Measurements from ENCODE around the gene SART3. TPM values are rescaled to one million over a fixed set of nuclear protein-coding genes. Genes with fewer than 3 reads are reported as not detected.

SART3 gene
- total RNA-seq, 2 experiments from 2014 or later, result 81.2 to 99.7 TPM

- Mint-ChIP-seq H3K27ac (no peak overlapping the region), H3K27me3 (peaks cover 3% of the 10 kb centered on the region), H3K4me1 (peaks cover 85% of the 10 kb centered on the region), H3K9me3 (ENCODE audit: low read depth) (no peaks in the 10 kb centered on the region), H3K36me3 (peaks cover 31% of the 10 kb centered on the region), H3K4me3 (no peak overlapping the region)
- no peak for ATAC-seq
- CTCF ChIA-PET, result interaction anchor here (0.6 to 16.9 kb wide), 11 partner anchors 9 to 380 kb away, joined by 3 to 382 read pairs (median 6); partner anchors contain the start of genes ISCU and SELPLG
- no peak for DNase-seq
These were observed 10.0 kb upstream of the SART3 start for GRCh38 chr12:108570743-108571608.

DNA sequence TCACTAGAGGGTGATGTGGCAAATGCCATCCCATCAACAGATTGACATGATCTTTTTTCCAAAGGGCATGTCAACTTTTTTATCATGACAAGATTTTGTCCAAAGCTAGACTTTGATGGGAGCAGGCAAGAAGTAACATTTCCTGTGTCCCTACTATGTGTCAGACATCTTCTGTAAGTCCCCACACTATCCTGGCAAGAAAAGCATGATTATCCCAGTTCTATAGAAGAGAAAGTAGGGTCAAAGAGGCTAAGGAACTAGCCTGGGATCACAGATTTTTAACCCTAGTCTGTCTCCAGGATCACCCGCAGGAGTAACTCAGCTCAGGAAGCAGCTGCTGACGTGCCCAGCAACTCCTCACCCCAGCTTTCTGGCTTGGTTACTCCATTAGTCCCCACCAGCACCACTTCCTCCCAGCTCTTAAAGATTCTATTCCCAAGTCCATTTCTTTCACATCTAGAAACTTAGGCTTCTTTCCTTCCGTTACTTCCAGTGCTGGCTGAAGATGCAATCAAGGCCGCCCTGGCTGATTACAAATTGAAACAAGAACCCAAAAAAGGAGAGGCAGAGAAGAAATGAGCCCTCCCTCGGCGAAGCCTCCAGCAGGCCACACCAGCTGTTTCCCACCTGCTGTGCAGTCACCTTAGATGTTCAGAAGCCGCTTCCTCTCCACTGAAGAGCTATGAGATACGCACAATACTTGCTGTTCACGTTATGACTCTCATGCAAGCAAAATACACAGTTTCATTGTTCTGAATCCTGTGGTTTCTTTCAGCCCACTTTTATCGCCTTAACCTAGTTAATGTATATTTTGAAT, 7.6 kb upstream of the SART3 start:
- Mint-ChIP-seq H3K27me3 (no peaks in the 10 kb centered on the region), H3K27ac (peak overlapping the region; percentile 98), H3K9me3 (ENCODE audit: low read depth) (no peaks in the 10 kb centered on the region), H3K4me3 (peak overlapping the region; percentile 65), H3K4me1 (peaks cover 91% of the 10 kb centered on the region), H3K36me3 (peaks cover 47% of the 10 kb centered on the region)
- ATAC-seq (peak; percentile 94), DNase-seq (peak; percentile 92)
- CTCF ChIA-PET, result interaction anchor here (0.8 to 16.9 kb wide), 14 partner anchors 7 to 524 kb away, joined by 3 to 382 read pairs (median 4); partner anchors contain the start of genes ALKBH2, SART3 and SELPLG

GRCh38 chr12:108567406-108568337, 6.7 kb upstream of the SART3 start:
- H3K9me3 Mint-ChIP-seq (ENCODE audit: low read depth), result no peaks in the 10 kb centered on the region
- DNase-seq, result no peak
- CTCF ChIA-PET, result interaction anchor here (0.8 to 16.9 kb wide), 12 partner anchors 50 to 526 kb away, joined by 3 to 382 read pairs (median 3); partner anchors contain the start of genes ALKBH2 and SELPLG
- H3K4me1 Mint-ChIP-seq, result peaks cover 87% of the 10 kb centered on the region
- peak overlapping the region; percentile 98 for H3K27ac Mint-ChIP-seq
- no peaks in the 10 kb centered on the region for H3K27me3 Mint-ChIP-seq
- H3K4me3 Mint-ChIP-seq, result peak overlapping the region; percentile 65
- H3K36me3 Mint-ChIP-seq, result peaks cover 47% of the 10 kb centered on the region
- no peak for ATAC-seq

DNA sequence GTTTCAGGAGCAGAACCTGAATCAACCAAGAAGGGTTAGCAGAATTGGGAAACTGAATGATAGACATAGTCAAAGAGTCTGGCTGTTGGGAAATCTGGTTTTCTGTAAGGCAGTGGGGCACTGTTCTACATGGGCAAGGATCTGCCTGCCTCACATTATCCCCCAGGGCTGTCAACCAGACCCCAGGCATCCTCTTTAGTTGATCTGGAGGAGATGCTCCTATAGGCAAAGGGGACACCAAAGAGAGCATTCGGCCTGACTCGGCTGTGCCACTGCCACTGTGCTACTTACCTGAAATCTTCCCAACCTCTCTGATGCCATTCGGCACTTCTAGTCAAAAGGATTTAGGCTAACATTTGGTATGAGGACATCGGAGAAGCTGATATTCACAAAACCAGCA, 5.5 kb upstream of the SART3 start:
- no peak for DNase-seq
- no peaks in the 10 kb centered on the region for H3K9me3 Mint-ChIP-seq (ENCODE audit: low read depth)
- peaks cover 75% of the 10 kb centered on the region for H3K4me1 Mint-ChIP-seq
- H3K4me3 Mint-ChIP-seq, result no peak overlapping the region
- peaks cover 47% of the 10 kb centered on the region for H3K36me3 Mint-ChIP-seq
- no peaks in the 10 kb centered on the region for H3K27me3 Mint-ChIP-seq
- H3K27ac Mint-ChIP-seq, result peak overlapping the region; percentile 40
- CTCF ChIA-PET, result interaction anchor here (4.0 to 16.9 kb wide), 3 partner anchors 51 to 237 kb away, joined by 24 to 382 read pairs (median 32); partner anchors contain the start of gene SELPLG
- no peak for ATAC-seq

GRCh38 chr12:108565976-108566375, 5.0 kb upstream of the SART3 start:
- H3K27me3 Mint-ChIP-seq, result no peaks in the 10 kb centered on the region
- H3K9me3 Mint-ChIP-seq (ENCODE audit: low read depth), result no peaks in the 10 kb centered on the region
- H3K27ac Mint-ChIP-seq, result peak overlapping the region; percentile 30
- peaks cover 47% of the 10 kb centered on the region for H3K36me3 Mint-ChIP-seq
- H3K4me1 Mint-ChIP-seq, result peaks cover 71% of the 10 kb centered on the region
- CTCF ChIA-PET, result interaction anchor here (0.8 to 16.9 kb wide), 4 partner anchors 52 to 238 kb away, joined by 3 to 382 read pairs (median 28); partner anchors contain the start of gene SELPLG
- H3K4me3 Mint-ChIP-seq, result no peak overlapping the region
- ATAC-seq, result no peak
- DNase-seq, result peak; percentile 65

DNA sequence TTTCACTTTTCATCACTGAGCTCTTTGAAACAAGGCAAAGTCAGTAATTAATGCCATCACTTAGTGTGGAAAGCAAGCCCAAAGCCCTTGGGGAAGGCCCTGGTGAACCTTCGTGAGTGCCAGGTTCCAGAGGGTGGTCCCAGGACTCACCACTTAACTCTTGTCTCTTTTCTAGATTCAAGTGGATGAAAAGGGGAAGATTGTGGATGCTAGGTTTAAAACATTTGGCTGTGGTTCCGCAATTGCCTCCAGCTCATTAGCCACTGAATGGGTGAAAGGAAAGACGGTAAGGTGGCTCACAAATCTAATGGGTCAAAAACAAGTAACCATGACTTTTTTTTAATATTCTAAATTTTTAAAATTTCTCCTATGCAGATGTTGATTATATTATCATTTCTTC, 4.2 kb upstream of the SART3 start:
- H3K27me3 Mint-ChIP-seq, result no peaks in the 10 kb centered on the region
- peak overlapping the region; percentile 30 for H3K27ac Mint-ChIP-seq
- no peaks in the 10 kb centered on the region for H3K9me3 Mint-ChIP-seq (ENCODE audit: low read depth)
- ATAC-seq, result no peak
- H3K4me1 Mint-ChIP-seq, result peaks cover 65% of the 10 kb centered on the region
- CTCF ChIA-PET, result interaction anchor here (1.1 to 16.9 kb wide), 7 partner anchors 17 to 386 kb away, joined by 3 to 382 read pairs (median 8); partner anchors contain the start of gene SELPLG
- H3K4me3 Mint-ChIP-seq, result no peak overlapping the region
- H3K36me3 Mint-ChIP-seq, result peaks cover 45% of the 10 kb centered on the region
- DNase-seq, result peak; percentile 9

- H3K36me3 Mint-ChIP-seq, result peaks cover 47% of the 10 kb centered on the region
- H3K4me1 Mint-ChIP-seq, result peaks cover 67% of the 10 kb centered on the region
- ATAC-seq, result no peak
- no peak overlapping the region for H3K27ac Mint-ChIP-seq
- H3K9me3 Mint-ChIP-seq (ENCODE audit: low read depth), result no peaks in the 10 kb centered on the region
- CTCF ChIA-PET, result interaction anchor here (1.1 to 16.9 kb wide), 8 partner anchors 17 to 386 kb away, joined by 3 to 382 read pairs (median 7); partner anchors contain the start of gene SELPLG
- peak; percentile 23 for DNase-seq
- no peak overlapping the region for H3K4me3 Mint-ChIP-seq
- H3K27me3 Mint-ChIP-seq, result no peaks in the 10 kb centered on the region
These were observed 3.8 kb upstream of the SART3 start for GRCh38 chr12:108564724-108565123.

DNA sequence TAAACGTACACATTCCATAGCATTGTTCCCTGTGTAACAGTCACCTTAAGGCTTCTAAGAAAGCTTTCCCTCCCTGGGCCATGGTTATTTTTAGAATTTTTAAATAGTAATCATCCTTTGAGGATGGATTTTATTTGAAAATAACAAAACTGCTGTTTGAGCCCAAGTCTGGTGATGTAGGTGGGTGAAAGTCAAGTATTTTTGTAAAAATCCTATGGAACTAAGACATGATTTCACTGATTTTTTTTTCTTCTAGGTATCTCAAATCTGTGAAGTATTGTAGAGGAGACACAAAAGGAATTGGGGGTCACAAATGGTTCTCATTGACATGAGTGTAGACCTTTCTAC, 2.8 kb upstream of the SART3 start:
- peak overlapping the region; percentile 97 for H3K4me3 Mint-ChIP-seq
- no peak for ATAC-seq
- H3K27ac Mint-ChIP-seq, result peak overlapping the region; percentile 99
- peaks cover 66% of the 10 kb centered on the region for H3K4me1 Mint-ChIP-seq
- peaks cover 50% of the 10 kb centered on the region for H3K36me3 Mint-ChIP-seq
- no peaks in the 10 kb centered on the region for H3K9me3 Mint-ChIP-seq (ENCODE audit: low read depth)
- no peaks in the 10 kb centered on the region for H3K27me3 Mint-ChIP-seq
- CTCF ChIA-PET, result interaction anchor here (0.7 to 16.9 kb wide), 14 partner anchors 9 to 387 kb away, joined by 3 to 382 read pairs (median 3); partner anchors contain the start of gene SELPLG
- no peak for DNase-seq

DNA sequence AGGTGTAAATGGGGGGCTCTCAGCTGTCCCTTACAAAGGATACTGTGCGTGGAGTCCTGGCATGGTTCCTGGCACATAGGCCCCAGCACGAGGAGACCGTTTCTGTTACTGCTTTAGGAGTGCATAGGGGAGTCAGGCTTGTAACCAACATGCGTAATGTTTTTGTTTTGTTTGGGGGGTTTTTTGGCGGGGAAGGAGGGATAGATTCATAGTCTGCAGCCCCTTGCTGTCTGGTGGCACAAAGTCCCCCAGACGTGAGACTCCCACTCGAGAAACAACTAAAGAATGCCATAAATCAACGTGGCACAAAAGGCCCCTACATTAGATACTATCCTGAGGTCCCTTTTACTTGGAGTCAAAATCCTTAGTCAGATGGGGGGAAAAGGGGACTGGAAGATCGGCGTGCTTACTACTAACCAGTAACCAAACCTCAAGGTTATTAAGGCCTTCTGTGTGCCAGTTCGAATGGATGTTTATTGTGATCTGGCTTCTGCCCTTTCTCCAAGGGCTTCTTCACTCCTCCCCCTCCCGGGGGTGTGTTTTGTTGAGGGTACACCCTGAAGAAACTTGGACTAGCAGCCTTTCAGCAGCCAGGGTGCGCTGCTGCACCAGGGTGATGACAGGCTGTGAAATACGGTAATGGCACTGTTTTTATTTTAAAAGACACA, 2.3 kb upstream of the SART3 start:
- peak; percentile 62 for ATAC-seq
- Mint-ChIP-seq H3K36me3 (peaks cover 50% of the 10 kb centered on the region), H3K4me3 (peak overlapping the region; percentile 97), H3K27me3 (no peaks in the 10 kb centered on the region), H3K9me3 (ENCODE audit: low read depth) (no peaks in the 10 kb centered on the region), H3K4me1 (peaks cover 65% of the 10 kb centered on the region), H3K27ac (peak overlapping the region; percentile 99)
- DNase-seq, result peak; percentile 93
- CTCF ChIA-PET, result interaction anchor here (0.7 to 16.9 kb wide), 20 partner anchors 8 to 532 kb away, joined by 3 to 382 read pairs (median 4); partner anchors contain the start of genes ALKBH2 and SELPLG

DNA sequence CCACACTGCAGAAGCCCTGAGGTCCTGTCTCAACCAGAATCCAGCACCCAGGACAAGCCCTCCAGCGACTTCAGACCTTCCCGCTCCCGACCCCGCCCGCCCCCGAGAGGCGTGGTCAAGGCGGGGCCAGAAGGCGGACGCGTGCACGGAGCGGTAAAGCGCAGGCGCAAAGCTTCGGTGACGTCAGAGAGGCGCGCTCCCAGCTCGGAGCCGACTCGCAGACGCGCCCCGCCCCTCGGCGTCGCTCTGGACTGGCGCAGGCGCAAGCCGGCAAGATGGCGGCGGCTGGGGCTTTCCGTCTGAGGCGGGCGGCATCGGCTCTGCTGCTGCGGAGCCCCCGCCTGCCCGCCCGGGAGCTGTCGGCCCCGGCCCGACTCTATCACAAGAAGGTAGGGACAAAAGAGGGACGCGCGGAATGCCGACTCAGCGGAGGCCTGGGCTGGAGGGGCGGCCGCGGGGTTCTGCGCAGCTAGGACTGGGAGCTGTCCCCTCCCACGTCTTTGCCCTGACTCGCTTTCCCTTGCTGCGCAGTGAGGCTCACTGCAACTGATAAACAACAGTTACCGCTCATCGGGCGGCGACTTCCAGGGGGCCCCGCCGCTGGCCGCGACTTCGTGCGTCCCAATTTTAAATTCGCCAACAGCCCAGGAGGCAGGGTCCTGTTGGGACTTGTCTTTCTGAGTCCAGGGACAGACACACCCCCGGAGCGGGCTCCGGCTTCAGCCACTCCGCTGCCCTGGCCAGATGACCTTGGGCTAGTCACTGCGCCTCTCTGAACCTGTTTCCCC, 1.6 kb upstream of the SART3 start, which contains the start of gene ISCU:
TSS of gene ISCU (plus strand) at position 249 of the 788 bp plus-strand sequence. CDS start at position 276, 27 bp downstream.
- H3K4me1 Mint-ChIP-seq, result peaks cover 62% of the 10 kb centered on the region
- DNase-seq (peak; percentile 98), ATAC-seq (peak; percentile 75)
- CTCF ChIA-PET, result interaction anchor here (0.9 to 16.9 kb wide), 15 partner anchors 9 to 533 kb away, joined by 3 to 382 read pairs (median 6); partner anchors contain the start of genes ALKBH2, FICD and SELPLG
- H3K27ac Mint-ChIP-seq, result peak within 1 kb of the TSS; percentile 99
- H3K36me3 Mint-ChIP-seq, result peaks cover 48% of the 10 kb centered on the region
- H3K27me3 Mint-ChIP-seq, result no peaks in the 10 kb centered on the region
- peak within 1 kb of the TSS; percentile 97 for H3K4me3 Mint-ChIP-seq
- no peaks in the 10 kb centered on the region for H3K9me3 Mint-ChIP-seq (ENCODE audit: low read depth)

- Mint-ChIP-seq H3K4me1 (peaks cover 60% of the 10 kb centered on the region), H3K27ac (peak overlapping the region; percentile 99), H3K36me3 (peaks cover 45% of the 10 kb centered on the region), H3K4me3 (peak overlapping the region; percentile 97), H3K9me3 (ENCODE audit: low read depth) (no peaks in the 10 kb centered on the region), H3K27me3 (no peaks in the 10 kb centered on the region)
- DNase-seq (no peak), ATAC-seq (no peak)
- CTCF ChIA-PET, result interaction anchor here (0.9 to 16.9 kb wide), 16 partner anchors 8 to 534 kb away, joined by 3 to 382 read pairs (median 6); partner anchors contain the start of genes ALKBH2, FICD and SELPLG
These were observed 927 bp upstream of the SART3 start for GRCh38 chr12:108561852-108562347.

All from activated CD8-positive, alpha-beta memory T cell treated with anti-CD3 and anti-CD28 coated beads, Interleukin-2, amount 10 ng/mL, durations not matched to agents 7 days and 5 days (primary cell).